ENCODE data around the gene PPP1R18.
A peak's percentile ranks its signal among the peaks of the same experiment; 100 is the strongest.

Gene PPP1R18

DNA sequence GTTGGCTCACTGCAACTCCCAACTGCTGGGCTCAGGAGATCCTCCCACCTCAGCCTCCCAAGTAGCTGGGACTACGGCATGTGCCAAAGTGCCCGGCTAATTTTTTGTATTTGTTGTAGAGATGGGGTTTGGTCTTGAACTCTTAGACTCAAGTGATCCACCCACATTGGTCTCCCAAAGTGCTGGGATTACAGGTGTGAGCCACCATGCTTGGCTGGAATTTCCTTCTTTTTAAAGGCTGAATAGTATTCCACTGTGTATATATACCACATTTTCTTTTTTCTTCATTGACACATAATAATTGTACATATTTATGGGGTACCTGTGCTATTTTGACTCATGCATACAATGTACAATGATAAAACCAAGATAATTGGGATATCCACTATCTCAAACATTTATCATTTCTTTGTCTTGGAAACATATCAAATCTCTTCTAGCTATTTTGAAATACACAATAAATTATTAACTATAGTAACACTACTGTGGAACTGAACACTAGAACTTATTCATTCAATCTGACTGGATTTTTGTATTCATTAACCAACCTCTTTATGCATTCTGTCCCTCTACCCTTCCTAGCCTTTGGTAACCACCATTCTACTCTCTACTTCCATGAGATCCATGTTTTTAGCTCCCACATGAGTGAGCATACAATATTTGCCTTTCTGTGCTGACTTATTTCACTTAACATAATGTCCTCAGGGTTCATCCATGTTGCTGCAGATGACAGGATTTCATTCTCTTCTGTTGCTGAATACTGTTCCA, 22.8 kb upstream of the PPP1R18 start:
- FAIRE-seq (no peak), DNase-seq (ENCODE audit: insufficient read length, low spot score) (no peak)
- TF ChIP-seq POLR2A (IDR thresholded peaks at IDR 0.05; ENCODE audit: low read depth, low read length) = no peak

DNA sequence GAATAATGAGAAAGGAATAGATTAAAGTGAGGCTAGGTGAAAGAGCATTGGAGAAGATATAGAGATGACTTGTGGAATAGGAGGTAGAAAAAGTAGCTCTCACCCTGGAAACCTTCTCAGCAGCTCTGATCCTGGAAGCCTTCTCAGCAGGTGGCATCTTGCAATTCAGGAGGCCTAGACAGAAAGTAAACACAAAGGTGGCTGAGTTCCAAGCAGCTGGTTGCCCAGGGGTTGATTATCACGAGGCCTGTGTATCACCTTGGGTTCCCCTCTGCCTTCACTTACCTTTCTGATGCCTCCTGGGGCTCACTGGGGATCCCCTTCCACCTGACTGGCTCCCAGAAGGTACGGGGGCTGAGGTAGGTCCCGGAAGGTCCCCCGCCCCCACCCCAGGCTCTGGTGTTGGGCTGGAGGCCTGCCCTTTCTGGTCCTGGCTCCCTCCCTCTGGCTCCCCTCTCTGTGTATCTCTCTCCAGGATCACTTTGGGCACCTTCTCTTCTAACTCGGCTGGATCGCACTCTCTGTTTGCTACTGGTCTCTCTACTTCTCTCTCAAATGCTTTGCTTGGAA, 20.9 kb upstream of the PPP1R18 start:
- FAIRE-seq = no peak
- no peak for DNase-seq (ENCODE audit: insufficient read length, low spot score)
- no peak for TF ChIP-seq POLR2A (IDR thresholded peaks at IDR 0.05; ENCODE audit: low read depth, low read length)

DNA sequence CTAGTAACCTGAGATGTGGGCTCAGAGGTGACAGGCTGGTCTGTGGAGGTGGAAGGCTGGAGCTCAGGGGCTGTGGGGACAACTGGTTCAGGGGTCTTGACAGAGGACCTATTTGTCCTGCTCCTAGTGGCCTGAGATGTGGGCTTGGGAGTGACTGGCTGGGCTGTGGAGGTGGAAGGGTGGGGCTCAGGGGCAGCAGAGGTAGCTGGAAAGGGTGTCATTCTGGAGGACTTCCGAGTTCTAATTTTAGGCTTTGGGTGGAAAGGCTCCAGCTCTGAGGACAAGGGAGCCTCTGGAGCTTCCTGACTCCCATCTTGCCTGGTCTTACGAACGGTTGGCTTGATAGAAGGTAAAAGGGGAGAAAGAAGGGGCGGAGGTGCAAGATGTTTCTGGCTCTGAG, 19.2 kb upstream of the PPP1R18 start:
- DNase-seq (ENCODE audit: insufficient read length, low spot score) (no peak), FAIRE-seq (no peak)
- no peak for TF ChIP-seq POLR2A (IDR thresholded peaks at IDR 0.05; ENCODE audit: low read depth, low read length)

DNA sequence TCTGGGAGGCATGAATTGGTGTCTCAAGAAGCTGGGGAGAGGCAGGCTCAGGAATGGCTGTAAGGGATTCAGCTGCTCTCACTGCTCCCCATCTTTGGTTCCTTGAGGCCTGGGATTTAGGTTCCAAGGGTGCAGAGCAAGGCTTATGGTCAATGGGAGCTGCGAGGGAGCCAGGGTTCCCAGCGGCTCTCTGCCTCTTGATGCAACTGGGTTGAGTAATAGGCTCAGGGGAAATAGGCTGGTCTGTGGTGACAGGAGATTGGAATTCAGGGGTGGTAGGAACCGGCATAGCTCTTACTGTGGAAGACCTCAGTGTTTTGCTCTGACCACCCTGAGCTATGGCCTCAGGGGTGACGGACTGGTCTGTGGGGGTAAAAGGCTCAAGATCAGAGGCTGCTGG, 17.4 kb upstream of the PPP1R18 start:
- no peak for TF ChIP-seq POLR2A (IDR thresholded peaks at IDR 0.05; ENCODE audit: low read depth, low read length)
- no peak for FAIRE-seq
- DNase-seq (ENCODE audit: insufficient read length, low spot score) = no peak

DNA sequence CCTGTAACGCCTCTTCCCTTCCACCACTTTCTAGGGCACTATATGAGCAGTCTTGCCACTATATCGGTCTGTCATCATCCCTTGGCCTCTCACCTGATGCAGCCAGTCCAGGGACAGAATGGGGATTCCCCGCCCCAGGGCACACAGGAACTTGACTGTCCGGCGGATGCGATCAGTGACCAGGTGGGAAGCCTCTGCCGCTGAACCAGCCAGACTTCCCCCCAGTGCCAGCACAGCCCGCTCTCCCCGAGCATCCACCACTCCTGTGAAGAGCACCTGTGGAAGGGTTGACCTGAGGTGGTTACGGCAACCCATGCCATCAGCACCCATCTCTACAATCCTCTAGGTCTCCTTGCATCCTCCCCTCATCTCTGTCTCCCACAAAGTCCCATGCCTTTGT, 16.6 kb upstream of the PPP1R18 start:
- DNase-seq (ENCODE audit: insufficient read length, low spot score) (no peak), FAIRE-seq (no peak)
- no peak for TF ChIP-seq POLR2A (IDR thresholded peaks at IDR 0.05; ENCODE audit: low read depth, low read length)

DNA sequence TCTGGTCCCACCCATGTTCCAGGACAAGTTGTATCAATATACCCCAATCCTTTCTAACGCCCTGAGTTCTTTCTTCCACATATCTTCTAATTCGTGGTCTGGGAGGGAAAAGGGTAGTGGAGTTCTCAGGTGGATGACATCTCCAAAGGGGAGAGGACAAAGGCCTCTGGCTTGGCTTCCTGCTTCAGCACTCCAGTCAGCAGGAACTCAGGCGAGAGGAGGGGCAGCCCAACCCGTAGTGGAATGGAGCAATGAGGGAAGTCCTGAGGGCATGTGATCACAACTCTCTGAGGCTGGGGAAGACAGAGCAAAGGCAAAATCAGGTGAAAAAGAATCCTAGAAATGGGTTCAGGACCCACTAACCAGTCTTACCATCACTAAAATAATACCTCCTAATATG, 13.9 kb upstream of the PPP1R18 start:
- FAIRE-seq (no peak), DNase-seq (ENCODE audit: insufficient read length, low spot score) (no peak)
- no peak for TF ChIP-seq POLR2A (IDR thresholded peaks at IDR 0.05; ENCODE audit: low read depth, low read length)

DNA sequence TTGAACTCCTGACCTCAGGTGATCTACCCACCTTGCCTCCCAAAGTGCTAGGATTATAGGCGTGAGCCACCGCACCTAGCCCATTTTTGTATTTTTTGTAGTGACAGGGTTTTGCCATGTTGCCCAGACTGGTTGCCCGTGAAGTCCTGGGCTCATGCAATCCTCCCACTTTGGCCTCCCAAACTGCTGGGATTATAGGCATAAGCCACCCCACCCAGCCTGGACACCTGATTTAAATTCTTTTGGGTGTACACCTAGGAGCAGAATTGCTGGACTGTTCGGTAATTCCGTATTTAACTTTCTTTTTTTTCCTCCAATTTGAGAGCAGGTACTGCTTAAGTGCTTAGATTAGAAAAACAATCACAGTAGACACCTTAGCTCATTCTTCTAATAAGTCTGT, 10.0 kb upstream of the PPP1R18 start:
- TF ChIP-seq POLR2A (IDR thresholded peaks at IDR 0.05; ENCODE audit: low read depth, low read length) = no peak
- DNase-seq (ENCODE audit: insufficient read length, low spot score) (no peak), FAIRE-seq (no peak)

DNA sequence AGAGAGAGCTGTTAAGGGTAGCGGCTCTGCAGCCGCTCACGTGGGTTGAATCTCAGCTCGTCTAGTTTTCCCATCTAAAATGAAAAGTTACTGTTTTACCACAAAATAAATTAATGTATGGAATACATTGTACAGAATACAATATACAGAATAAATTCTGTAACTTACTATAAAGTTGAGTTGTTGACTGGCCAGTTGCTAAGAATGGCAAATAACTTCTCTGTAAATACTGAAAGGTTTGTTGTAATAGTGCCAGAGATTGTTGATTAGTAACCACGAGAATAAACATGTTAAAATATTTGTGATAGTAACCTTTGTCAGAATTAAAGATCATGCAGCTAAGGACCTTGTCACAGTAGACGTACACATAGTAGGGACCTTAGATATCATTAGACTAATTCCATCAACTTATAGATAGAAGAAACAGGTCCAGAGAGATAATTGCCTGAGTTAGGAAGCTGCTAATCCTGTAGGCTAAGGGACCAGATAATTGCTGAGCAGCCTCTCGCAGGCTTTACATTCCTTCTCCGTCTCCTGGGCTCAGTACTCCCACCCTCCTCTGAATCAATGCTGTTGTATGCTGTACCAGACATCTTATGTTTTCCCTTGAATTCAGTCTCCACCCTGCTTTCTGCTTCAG, 4.9 kb upstream of the PPP1R18 start:
- FAIRE-seq (no peak), DNase-seq (ENCODE audit: insufficient read length, low spot score) (no peak)
- no peak for TF ChIP-seq POLR2A (IDR thresholded peaks at IDR 0.05; ENCODE audit: low read depth, low read length)

DNA sequence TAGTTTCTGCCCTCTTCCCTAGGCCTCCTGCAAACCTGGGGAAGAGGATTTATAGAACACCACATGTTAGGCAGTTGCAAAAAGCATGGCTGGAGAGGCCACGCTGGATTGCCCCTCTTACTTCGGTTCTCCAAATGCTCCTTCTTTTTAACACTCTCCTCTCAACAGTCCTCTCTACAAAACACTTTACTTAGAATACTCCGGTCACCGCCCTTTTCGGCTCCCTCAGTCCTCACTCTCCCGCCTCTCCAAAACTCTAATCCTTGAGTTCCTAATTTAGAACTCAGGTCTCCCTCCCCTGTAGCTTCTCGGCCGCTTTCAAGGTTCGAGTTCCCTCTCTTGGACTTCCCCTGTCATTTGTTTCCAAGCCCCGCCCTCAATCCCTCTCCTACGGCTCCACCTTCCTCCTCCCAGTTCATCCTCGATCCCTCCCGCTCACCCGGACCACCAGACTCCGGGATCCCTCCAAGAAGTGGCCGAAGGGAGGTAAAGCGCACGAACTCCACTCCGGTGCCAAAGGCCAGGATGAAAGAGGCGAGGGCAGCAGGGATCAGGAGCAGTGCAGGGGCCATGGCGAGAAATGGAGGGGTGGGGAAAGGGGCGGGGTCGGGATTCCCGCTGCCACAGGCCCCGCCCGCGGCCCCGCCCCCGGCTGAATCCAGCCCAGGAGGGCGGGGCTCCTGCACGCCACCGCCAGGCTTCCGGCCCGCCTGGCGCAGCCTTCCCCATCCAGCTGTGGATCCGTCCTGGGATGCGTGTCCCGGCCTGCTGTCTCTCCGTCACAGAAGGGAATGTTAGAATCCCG, 4.2 kb upstream of the PPP1R18 start, which contains the start of gene NRM:
Gene NRM (minus strand): TSS at position 582 of the 805 bp plus-strand sequence. CDS start 10 bp downstream, at position 572.
- FAIRE-seq (no peak), DNase-seq (ENCODE audit: insufficient read length, low spot score) (peak; percentile 78)
- peak; percentile 46; the same call in 1 of the 2 replicates for TF ChIP-seq POLR2A (IDR thresholded peaks at IDR 0.05; ENCODE audit: low read depth, low read length)

DNA sequence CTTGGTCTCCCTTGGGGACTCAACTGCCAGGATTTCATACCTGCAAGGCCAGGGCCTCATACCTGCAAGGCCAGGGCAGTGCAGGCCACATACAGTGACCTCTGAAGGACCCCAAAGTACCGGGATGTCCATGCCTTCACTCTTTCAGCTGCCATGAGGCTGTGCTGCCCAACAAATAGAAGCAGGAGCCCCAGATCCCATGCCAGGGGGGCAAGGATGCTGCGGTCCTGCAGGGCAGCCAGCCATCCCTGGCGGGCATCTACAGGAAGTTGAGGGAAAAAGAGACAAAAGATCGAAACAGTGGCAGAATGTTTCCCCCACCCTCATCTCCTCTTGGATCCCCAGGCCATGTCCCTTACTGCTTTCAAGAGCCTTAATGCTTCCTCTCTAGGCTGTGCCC, 3.5 kb upstream of the PPP1R18 start:
- FAIRE-seq = no peak
- DNase-seq (ENCODE audit: insufficient read length, low spot score) = no peak
- TF ChIP-seq POLR2A (IDR thresholded peaks at IDR 0.05; ENCODE audit: low read depth, low read length) = no peak

DNA sequence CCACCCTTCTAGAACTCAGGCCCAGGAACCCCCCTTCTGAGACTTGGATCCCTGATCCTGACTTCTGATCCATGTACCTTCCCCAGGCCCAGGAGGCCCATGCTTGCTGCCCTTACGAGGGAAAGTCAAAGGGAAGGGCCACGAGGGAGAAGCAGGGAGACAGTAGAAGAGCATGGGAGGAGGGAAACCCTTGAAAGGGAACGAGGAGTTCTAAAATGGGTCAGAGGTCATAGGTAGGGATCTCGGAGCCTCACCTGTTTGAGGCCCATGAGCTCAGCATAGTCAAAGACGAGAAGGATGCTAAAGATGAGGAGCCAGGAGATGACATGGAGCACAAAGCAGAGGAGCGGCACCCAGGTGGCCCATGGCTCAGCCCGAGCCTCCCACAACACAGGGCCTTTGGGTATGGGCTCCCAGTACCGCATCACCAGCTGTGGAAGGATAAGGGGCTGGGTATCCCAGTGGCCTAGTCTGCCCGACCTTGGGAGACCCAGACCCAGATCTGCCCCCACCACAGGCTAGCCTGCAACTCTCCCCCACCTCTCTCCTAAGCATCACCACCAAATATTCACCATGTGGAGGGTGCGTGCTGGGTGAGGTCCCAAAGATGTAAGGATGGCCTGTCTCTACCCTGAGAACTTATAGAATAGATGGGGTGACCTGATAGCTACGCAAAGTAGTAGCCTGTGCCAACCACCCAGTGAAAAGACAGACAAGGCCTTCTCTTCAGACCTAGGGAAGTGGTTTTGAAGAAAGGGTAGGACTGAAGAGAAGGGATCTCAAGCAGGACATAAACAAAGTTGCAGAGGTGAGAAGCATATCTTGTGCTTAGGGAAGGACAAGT, 2.8 kb upstream of the PPP1R18 start:
- no peak for TF ChIP-seq POLR2A (IDR thresholded peaks at IDR 0.05; ENCODE audit: low read depth, low read length)
- DNase-seq (ENCODE audit: insufficient read length, low spot score) (no peak), FAIRE-seq (no peak)

DNA sequence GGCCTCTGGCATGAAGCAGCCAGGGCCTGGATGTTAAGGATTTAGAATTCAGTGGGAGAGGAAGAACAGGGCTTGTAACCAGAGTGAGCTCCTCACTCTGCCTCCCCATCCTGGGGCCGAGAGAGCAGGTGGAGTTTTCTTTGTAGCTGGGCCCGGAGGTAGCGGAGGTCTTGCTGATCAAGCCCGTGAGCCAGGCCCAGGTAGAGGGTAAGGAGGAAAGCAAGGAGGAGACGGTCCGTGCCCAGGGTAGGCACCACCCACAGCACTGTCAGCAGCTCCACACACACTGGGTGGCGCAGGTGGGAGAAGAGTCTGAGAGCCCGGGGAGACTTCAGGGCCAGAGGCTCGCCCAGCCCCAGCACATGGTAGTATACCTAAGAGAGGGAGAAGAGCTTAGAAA, 2.1 kb upstream of the PPP1R18 start:
- no peak for DNase-seq (ENCODE audit: insufficient read length, low spot score)
- no peak for TF ChIP-seq POLR2A (IDR thresholded peaks at IDR 0.05; ENCODE audit: low read depth, low read length)
- no peak for FAIRE-seq

Data from H54 (cell line).